HepG2 (cell line): ENCODE results near the gene MORC1.

Experiments used
- NFRKB ChIP-seq: fragments of 450-650 bp; IDR thresholded peaks from 2 replicates; pipeline ENCODE4 v1.6.1; 2017
- REL ChIP-seq: sonication (generic); formaldehyde crosslinking; conservative IDR thresholded peaks from 2 replicates; pipeline ENCODE4 v1.8.0; 2022; ENCODE audit warnings: mild to moderate bottlenecking, missing genetic modification reagents, moderate library complexity
- YEATS2 ChIP-seq: sonication (generic); formaldehyde crosslinking; IDR thresholded peaks from 2 replicates; pipeline ENCODE4 v1.4.0; 2020; ENCODE audit warnings: missing genetic modification reagents, borderline replicate concordance
- ZNF543 ChIP-seq: sonication (generic); formaldehyde crosslinking; IDR thresholded peaks from 2 replicates; pipeline ENCODE4 v1.4.0; 2020; ENCODE audit warnings: mild to moderate bottlenecking, missing genetic modification reagents
- TF ChIP-seq, protein P1 (sequence below): sonication (generic); formaldehyde crosslinking; IDR thresholded peaks from 2 replicates; pipeline ENCODE4 v1.4.0; 2020; ENCODE audit warnings: missing genetic modification reagents
- TF ChIP-seq, protein P2 (sequence below): sonication (generic); formaldehyde crosslinking; IDR thresholded peaks from 2 replicates; pipeline ENCODE4 v1.4.0; 2020; ENCODE audit warnings: mild to moderate bottlenecking, missing genetic modification reagents, borderline replicate concordance

DNA sequence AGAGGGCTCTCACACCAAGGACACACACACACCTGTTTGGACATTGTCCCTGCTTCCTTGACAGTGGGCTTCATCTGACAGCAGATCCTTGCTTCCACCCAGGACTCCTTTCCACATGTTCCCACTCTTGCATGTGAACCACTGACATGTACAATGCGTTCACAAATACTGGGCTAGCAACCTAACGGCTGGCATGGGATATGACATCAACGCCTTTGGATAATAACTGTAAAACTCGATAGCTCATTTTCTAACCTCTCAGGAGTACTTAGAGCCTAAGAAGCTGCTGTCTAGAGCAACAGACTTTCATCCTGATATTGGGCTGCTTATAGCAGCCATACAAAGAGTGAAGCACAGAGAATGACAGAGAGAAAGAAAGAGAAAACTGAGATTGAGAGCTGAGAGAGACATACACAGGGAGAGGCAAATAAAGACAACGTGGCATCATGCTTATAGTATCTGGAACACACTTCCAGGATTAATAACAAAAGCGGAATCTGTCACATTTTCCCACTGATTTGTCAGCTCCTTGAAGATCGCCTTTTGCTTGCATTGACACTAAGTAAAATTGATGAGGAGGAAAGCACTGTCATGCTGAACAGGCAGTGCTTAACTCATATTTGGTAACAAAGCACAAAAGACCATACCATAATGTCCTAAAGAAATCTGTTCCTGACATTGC is 166.0 kb downstream of the MORC1 start:
- TF ChIP-seq YEATS2 (CRISPR knock-in tag) (no peak), REL (CRISPR knock-in tag) (no peak), ZNF543 (CRISPR knock-in tag) (no peak), NFRKB (no peak)
- TF ChIP-seq, protein P1, sequence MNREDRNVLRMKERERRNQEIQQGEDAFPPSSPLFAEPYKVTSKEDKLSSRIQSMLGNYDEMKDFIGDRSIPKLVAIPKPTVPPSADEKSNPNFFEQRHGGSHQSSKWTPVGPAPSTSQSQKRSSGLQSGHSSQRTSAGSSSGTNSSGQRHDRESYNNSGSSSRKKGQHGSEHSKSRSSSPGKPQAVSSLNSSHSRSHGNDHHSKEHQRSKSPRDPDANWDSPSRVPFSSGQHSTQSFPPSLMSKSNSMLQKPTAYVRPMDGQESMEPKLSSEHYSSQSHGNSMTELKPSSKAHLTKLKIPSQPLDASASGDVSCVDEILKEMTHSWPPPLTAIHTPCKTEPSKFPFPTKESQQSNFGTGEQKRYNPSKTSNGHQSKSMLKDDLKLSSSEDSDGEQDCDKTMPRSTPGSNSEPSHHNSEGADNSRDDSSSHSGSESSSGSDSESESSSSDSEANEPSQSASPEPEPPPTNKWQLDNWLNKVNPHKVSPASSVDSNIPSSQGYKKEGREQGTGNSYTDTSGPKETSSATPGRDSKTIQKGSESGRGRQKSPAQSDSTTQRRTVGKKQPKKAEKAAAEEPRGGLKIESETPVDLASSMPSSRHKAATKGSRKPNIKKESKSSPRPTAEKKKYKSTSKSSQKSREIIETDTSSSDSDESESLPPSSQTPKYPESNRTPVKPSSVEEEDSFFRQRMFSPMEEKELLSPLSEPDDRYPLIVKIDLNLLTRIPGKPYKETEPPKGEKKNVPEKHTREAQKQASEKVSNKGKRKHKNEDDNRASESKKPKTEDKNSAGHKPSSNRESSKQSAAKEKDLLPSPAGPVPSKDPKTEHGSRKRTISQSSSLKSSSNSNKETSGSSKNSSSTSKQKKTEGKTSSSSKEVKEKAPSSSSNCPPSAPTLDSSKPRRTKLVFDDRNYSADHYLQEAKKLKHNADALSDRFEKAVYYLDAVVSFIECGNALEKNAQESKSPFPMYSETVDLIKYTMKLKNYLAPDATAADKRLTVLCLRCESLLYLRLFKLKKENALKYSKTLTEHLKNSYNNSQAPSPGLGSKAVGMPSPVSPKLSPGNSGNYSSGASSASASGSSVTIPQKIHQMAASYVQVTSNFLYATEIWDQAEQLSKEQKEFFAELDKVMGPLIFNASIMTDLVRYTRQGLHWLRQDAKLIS (CRISPR knock-in tag), result no peak
- TF ChIP-seq, protein P2, sequence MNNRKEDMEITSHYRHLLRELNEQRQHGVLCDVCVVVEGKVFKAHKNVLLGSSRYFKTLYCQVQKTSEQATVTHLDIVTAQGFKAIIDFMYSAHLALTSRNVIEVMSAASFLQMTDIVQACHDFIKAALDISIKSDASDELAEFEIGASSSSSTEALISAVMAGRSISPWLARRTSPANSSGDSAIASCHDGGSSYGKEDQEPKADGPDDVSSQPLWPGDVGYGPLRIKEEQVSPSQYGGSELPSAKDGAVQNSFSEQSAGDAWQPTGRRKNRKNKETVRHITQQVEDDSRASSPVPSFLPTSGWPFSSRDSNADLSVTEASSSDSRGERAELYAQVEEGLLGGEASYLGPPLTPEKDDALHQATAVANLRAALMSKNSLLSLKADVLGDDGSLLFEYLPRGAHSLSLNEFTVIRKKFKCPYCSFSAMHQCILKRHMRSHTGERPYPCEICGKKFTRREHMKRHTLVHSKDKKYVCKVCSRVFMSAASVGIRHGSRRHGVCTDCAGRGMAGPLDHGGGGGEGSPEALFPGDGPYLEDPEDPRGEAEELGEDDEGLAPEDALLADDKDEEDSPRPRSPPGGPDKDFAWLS (CRISPR knock-in tag), result no peak
